Epidermal melanocyte (primary cell): ENCODE measurements around the gene TMEM200A.

Experiments
- DNase-seq: peaks from one replicate; pipeline ENCODE4 v3.0.0; 2011; ENCODE audit warnings: low spot score; ENCODE audit not compliant: insufficient read length

TMEM200A gene

DNA sequence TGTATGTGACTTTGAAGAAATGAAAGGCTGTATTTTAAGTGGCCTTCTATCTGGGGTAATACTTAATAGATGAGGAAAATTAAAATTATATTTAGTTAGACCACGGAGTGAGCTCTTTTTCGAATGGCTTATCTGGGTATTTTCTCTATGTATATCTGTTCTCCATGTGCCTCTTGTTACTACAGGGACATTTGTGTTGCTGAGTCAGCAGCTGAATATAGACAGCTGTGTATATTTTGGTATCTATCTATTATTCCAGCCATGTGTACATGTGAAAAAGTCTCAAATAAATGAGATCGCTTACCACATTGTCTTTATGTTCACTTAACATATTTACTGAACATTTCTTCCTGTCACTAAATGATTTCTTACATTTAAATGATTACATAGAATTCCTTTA lies 57.2 kb downstream of the TMEM200A start:
- no peak for DNase-seq

DNA sequence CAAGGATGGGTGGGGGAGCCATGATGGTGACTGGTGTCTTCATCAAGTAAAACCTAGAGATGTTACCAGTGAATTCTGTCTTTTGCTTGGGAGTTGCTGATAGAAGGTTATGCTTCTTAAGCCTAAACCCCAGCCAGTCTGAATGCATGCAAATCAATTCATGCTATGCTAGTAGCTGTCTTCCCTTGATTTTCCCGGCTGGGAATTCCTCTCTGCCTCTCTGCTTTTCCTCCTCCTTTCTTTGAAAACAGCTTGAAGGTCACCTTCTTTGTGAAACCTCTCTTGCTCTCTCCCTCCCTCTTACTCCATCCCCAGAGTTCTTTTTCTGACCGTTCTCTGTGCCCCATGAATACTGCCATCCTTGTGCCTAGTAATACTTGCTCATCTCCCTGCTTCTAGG lies 58.9 kb downstream of the TMEM200A start:
- no peak for DNase-seq

DNA sequence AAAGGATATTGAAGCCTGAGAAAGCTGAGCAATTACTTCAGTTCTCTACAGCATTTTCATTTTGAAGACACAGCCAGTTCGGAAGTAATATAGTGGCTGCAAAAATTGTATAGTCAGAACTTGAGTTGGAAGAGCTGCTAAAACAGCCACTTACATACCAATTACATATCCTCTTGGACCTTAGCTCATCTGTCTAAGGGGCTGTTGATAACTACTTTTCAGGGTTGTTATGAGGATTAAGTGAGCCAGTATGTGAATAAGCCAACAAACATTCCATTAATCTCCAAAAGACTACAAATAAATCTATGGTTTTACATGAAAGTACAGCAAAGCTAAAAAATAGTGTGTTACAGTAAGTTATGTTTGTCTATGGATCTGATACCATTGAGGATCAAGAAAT lies 59.7 kb downstream of the TMEM200A start:
- no peak for DNase-seq

- no peak for DNase-seq
These were observed 60.4 kb downstream of the TMEM200A start for GRCh38 chr6:130426066-130426721.

DNA sequence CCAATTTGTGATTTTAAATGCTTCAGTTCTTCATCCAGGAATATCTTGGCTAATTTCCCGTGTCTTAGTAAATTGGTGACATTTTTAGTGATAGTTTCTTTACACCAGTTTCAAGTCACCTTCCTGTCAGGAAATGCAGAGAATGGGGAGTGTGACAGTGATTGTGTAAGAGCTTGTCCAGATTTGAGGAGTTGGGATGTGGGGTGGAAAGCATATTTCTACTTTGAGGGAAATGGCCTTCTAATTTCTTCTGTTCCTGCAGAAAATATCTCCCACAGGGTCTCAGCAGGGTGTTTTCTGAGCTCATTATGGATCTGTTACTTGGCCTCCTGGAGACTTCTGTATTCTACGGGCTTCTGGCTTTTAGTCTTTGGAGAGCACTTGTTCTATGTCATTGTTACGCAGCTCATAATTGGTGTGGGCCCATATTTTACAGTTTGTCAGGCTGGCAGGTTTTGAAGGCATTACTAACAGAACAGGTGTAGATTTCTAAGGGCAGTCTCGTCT lies 65.6 kb downstream of the TMEM200A start:
- DNase-seq = no peak

DNA sequence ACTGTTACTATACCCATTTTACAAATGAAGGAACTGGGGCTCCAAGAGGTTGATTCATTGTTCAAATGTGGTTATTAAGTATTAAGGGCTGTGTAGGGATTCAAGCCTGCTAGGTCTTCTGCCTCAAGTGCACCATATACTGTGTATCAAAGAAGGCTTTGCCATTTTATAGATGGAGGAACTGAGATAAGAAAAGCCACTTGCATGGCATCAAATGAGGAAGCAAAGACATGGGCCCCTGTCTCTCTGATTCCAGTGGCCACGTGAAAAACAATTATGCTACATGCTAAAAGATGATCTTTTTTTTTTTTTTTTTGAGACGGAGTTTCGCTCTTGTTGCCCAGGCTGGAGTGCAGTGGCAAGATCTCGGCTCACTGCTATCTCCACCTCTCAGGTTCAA lies 67.0 kb downstream of the TMEM200A start:
- no peak for DNase-seq

GRCh38 chr6:130434174-130434873 lies 68.5 kb downstream of the TMEM200A start:
- DNase-seq = no peak

- DNase-seq = no peak
These were observed 69.4 kb downstream of the TMEM200A start for GRCh38 chr6:130435181-130435580.

- DNase-seq = no peak
These were observed 72.1 kb downstream of the TMEM200A start for GRCh38 chr6:130437961-130438360.

- no peak for DNase-seq
These were observed 81.6 kb downstream of the TMEM200A start for GRCh38 chr6:130447374-130447773.

DNA sequence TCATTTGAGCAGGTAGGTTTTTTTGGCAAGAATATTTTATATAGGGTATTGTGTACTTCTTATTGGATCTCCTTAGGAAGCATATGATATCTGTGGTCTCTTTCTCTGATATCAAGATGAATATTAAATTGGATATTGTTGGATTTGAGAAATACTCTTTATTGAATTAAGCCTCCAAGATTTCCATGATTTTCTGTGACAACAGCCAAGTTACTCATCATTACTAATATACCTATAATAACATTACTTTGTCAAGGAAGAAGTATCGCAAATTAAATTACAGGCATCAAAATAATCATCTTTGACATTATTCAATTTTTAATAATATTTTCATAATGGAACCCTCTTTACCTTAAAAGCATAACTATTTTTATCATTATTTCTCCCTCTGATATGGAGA lies 86.5 kb downstream of the TMEM200A start:
- no peak for DNase-seq

DNA sequence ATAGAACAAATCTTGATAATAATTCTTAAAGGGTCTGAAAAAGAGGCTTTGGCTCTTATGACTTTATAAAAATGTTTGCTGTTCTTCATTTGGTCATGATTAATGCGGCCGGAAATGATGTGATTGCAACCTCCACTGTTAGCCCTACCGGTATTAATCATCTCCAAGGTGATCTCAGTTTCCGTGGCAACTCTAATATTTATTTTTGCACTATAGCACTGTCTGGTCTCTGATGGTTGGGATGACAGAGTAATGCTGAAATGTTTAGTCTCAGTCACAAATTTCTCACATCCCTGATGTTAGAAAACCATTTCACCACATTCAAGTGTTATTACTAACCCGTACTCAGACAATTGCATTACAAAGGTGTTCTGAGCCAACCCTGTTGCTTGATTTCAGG lies 87.4 kb downstream of the TMEM200A start:
- no peak for DNase-seq

- DNase-seq = no peak
These were observed 91.8 kb downstream of the TMEM200A start for GRCh38 chr6:130457605-130458004.

DNA sequence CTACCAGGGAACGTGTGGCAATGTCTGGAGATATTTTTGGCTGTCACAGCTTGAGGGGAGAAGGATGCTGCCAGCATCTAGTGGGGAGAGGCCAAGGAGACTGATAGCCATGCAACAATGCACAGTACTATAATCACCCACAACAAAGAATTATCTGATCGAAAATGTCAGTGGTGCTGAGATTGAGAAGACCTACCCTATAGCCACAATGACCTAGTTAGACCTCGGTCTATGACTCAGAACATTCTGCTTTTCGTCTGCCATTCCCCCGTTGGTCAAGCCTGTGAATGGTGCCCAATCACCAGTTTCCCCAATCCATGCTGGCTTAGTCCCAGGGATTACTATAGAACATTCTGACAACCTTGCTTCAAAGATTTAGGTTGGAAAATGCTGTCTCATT lies 93.5 kb downstream of the TMEM200A start:
- DNase-seq = no peak

GRCh38 chr6:130460934-130461333 lies 95.1 kb downstream of the TMEM200A start:
- DNase-seq = no peak

DNA sequence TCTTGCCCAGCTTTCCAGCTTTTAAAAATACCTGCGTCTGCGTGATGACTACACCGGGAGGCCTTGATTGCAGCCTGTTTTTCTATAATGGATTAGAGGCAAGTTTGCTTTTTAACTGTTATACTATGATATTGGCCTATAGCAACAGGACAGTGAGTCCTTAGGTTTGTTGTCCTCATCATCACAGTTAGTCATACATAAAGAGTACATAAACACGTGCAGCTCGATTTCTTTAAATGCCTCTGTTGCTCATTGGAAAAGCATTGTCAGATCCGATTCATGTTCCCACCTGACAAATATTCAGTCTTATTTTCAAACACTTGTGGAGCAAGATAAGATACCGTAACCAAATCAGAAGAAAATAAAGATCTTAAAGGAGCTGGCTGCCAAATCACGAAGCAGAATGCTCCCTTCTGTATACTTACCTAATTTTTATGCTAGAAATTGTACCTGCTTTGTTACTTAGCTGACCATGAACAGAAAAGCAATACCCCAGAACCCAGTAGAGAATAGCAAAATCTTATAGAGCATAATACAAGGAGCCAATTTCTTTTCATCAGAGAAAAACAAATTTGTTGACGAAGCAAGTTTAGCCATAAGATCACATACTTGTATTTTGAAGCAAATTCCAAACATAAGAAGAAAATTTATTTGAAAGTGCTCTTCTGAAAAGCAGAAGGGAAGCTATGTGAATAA lies 100.4 kb downstream of the TMEM200A start:
- no peak for DNase-seq

GRCh38 chr6:130466748-130467061 lies 100.9 kb downstream of the TMEM200A start:
- DNase-seq = no peak

GRCh38 chr6:130467146-130468050 lies 101.6 kb downstream of the TMEM200A start:
- DNase-seq = no peak

GRCh38 chr6:130470766-130471165 lies 104.9 kb downstream of the TMEM200A start:
- no peak for DNase-seq

DNA sequence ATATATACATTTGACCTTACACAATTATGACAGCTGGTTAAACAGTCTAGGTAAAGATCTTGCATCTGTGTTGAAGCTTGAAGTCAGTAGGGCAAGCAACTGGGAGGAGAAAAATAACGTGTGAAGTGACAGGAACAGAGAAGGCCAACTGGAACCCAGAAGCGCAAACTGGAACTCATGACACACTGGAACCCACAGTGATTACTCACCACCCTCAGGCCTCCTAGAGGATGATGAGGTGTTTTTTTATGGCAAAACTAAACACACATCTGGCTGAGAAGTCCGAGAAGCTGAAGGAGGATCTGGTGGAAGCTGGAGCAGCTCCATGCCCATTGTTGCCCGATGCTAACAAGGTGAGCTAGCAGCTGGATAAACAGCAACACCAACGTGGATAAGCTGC lies 108.1 kb downstream of the TMEM200A start:
- DNase-seq = no peak

GRCh38 chr6:130482645-130483390 lies 117.0 kb downstream of the TMEM200A start:
- DNase-seq = no peak
